ENCODE results near the gene AMFR.

AMFR gene

GRCh38 chr16:56349711-56350161, 75.6 kb downstream of the AMFR start:
- Histone ChIP-seq H2AFZ (ENCODE audit: low read length) (no peak overlapping the region), H3K4me1 (ENCODE audit: insufficient read depth, low read length, severe bottlenecking) (no peaks in the 10 kb centered on the region)

DNA sequence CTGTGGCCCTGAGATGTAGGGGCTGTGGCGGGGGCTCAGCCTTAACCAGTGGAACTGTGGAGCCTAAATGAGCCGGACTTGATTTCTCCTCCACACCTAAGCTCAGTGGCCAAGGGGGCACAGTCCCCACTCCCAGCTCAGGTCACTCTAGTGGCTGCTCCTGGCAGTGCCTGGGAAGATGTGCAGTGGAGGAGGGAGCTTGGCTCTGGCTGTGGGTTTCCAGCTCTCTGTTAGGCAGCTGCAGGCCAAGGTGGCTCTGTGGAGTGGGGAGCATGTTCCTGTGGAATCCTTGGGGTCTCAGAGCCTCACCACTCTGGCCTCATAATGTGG, 76.3 kb downstream of the AMFR start:
- H3K4me1 ChIP-seq (ENCODE audit: insufficient read depth, low read length, severe bottlenecking): no peaks in the 10 kb centered on the region
- H4K20me1 ChIP-seq (ENCODE audit: insufficient read depth, low read length): no peaks in the 10 kb centered on the region
- H3K27ac ChIP-seq (ENCODE audit: low read depth, low read length, poor library complexity, severe bottlenecking): no peak overlapping the region
- H3K27me3 ChIP-seq (ENCODE audit: insufficient read depth, low read length): peaks cover 3% of the 10 kb centered on the region; the same call in 1 of the 2 replicates
- no peaks in the 10 kb centered on the region for H3K9me2 ChIP-seq (ENCODE audit: low read depth, low read length)
- H3K36me3 ChIP-seq (ENCODE audit: insufficient read depth, low read length): no peaks in the 10 kb centered on the region
- no peaks in the 10 kb centered on the region for H3K9me3 ChIP-seq (ENCODE audit: low read length)
- no peaks in the 10 kb centered on the region for H3K79me2 ChIP-seq (ENCODE audit: insufficient read depth, low read length)
- no peaks in the 10 kb centered on the region for H3F3A ChIP-seq (ENCODE audit: insufficient read depth, low read length)
- H2AFZ ChIP-seq (ENCODE audit: low read length): no peak overlapping the region
- no peak overlapping the region for H3K9ac ChIP-seq (ENCODE audit: low read length)
- no peak overlapping the region for H3K4me3 ChIP-seq (ENCODE audit: low read depth, low read length, poor library complexity, severe bottlenecking)
- H3K4me2 ChIP-seq (ENCODE audit: low read length): no peak overlapping the region
- TF ChIP-seq EZH2 (IDR thresholded peaks at IDR 0.05; ENCODE audit: borderline replicate concordance, low read length): no peak
- TF ChIP-seq, protein P1, sequence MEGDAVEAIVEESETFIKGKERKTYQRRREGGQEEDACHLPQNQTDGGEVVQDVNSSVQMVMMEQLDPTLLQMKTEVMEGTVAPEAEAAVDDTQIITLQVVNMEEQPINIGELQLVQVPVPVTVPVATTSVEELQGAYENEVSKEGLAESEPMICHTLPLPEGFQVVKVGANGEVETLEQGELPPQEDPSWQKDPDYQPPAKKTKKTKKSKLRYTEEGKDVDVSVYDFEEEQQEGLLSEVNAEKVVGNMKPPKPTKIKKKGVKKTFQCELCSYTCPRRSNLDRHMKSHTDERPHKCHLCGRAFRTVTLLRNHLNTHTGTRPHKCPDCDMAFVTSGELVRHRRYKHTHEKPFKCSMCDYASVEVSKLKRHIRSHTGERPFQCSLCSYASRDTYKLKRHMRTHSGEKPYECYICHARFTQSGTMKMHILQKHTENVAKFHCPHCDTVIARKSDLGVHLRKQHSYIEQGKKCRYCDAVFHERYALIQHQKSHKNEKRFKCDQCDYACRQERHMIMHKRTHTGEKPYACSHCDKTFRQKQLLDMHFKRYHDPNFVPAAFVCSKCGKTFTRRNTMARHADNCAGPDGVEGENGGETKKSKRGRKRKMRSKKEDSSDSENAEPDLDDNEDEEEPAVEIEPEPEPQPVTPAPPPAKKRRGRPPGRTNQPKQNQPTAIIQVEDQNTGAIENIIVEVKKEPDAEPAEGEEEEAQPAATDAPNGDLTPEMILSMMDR (IDR thresholded peaks at IDR 0.05; ENCODE audit: low read length): no peak

More at GRCh38 chr16:56349711-56350161, 75.6 kb downstream of the AMFR start:
- H4K20me1 ChIP-seq (ENCODE audit: insufficient read depth, low read length): no peaks in the 10 kb centered on the region
- H3K4me3 ChIP-seq (ENCODE audit: low read depth, low read length, poor library complexity, severe bottlenecking): no peak overlapping the region
- H3K79me2 ChIP-seq (ENCODE audit: insufficient read depth, low read length): no peaks in the 10 kb centered on the region
- TF ChIP-seq, protein P1 (IDR thresholded peaks at IDR 0.05; ENCODE audit: low read length): no peak
- no peak for TF ChIP-seq EZH2 (IDR thresholded peaks at IDR 0.05; ENCODE audit: borderline replicate concordance, low read length)
- H3K27me3 ChIP-seq (ENCODE audit: insufficient read depth, low read length): peaks cover 3% of the 10 kb centered on the region; the same call in 1 of the 2 replicates
- no peak overlapping the region for H3K27ac ChIP-seq (ENCODE audit: low read depth, low read length, poor library complexity, severe bottlenecking)
- H3K9me3 ChIP-seq (ENCODE audit: low read length): no peaks in the 10 kb centered on the region
- no peaks in the 10 kb centered on the region for H3K9me2 ChIP-seq (ENCODE audit: low read depth, low read length)
- no peak overlapping the region for H3K4me2 ChIP-seq (ENCODE audit: low read length)
- H3K9ac ChIP-seq (ENCODE audit: low read length): no peak overlapping the region
- no peaks in the 10 kb centered on the region for H3K36me3 ChIP-seq (ENCODE audit: insufficient read depth, low read length)
- no peaks in the 10 kb centered on the region for H3F3A ChIP-seq (ENCODE audit: insufficient read depth, low read length)

DNA sequence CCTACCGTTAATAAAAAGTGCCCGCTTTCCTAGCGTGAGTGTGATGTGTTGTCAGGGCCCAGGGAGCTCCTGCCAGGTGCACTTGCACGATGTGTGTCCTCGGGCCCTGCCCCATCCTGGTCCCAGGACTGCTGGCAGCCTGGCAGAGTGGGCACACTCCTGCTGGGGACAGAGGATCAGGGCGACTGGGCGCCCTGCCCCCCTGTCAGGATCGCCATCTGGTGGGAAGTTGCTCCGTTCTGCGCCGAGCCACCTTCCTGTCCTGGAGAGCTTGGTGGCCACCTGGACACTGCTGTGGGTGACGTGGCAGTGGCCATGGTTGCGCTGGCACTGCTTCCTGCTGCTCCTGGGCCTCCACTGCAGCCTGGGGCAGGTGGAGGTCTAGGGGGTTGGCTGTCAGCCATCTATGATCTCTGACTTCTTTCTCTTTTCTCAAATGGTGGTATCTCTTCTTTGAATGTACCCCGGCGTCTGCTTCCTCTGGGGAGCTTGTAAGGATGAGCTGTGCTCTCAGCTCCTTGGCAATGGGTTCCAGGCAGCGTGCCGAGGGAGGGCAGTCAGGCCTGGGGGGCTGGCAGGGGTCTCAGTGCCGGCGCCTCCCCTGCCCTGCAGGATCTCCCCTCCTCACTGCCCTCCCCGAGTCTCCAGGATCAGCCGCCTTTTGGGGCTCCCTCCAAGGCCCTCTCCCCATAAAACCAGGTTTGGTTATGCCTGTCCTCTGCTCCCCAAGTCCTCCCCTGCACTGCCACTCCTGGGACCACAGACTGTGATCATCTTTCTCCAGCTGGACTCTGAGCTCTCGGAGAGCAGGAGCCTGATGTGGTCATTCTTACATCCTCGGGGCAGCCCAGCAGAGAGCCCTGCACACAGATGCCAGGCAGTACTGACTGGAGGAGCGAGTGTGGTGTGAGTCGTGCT, 76.9 kb downstream of the AMFR start:
- H3K36me3 ChIP-seq (ENCODE audit: insufficient read depth, low read length): no peaks in the 10 kb centered on the region
- no peaks in the 10 kb centered on the region for H3K79me2 ChIP-seq (ENCODE audit: insufficient read depth, low read length)
- H3K9ac ChIP-seq (ENCODE audit: low read length): no peak overlapping the region
- H3K4me1 ChIP-seq (ENCODE audit: insufficient read depth, low read length, severe bottlenecking): no peaks in the 10 kb centered on the region
- H3K27ac ChIP-seq (ENCODE audit: low read depth, low read length, poor library complexity, severe bottlenecking): no peak overlapping the region
- H4K20me1 ChIP-seq (ENCODE audit: insufficient read depth, low read length): no peaks in the 10 kb centered on the region
- no peak overlapping the region for H3K4me2 ChIP-seq (ENCODE audit: low read length)
- TF ChIP-seq, protein P1 (IDR thresholded peaks at IDR 0.05; ENCODE audit: low read length): no peak
- no peak for TF ChIP-seq EZH2 (IDR thresholded peaks at IDR 0.05; ENCODE audit: borderline replicate concordance, low read length)
- H3K9me2 ChIP-seq (ENCODE audit: low read depth, low read length): no peaks in the 10 kb centered on the region
- H3K4me3 ChIP-seq (ENCODE audit: low read depth, low read length, poor library complexity, severe bottlenecking): no peak overlapping the region
- no peak overlapping the region for H2AFZ ChIP-seq (ENCODE audit: low read length)
- no peaks in the 10 kb centered on the region for H3K9me3 ChIP-seq (ENCODE audit: low read length)
- H3F3A ChIP-seq (ENCODE audit: insufficient read depth, low read length): no peaks in the 10 kb centered on the region
- peaks cover 3% of the 10 kb centered on the region; the same call in 1 of the 2 replicates for H3K27me3 ChIP-seq (ENCODE audit: insufficient read depth, low read length)
